Measurements from ENCODE around the gene TMBIM1.

TMBIM1 gene

DNA sequence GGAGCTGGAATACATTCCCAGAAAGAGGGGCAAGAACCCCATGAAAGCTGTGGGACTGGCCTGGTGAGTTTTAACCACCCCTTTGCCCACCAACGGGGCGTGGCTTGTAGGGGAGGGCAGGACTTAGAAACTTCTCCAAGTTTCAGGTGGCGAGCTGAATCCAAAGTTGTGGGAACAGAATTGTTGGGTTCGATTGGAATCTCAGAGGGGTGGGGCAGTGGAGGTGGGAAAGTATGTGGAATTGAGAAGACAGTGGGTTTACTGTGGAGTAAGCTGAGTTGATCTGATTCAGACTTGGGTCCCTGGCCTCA, 20.9 kb downstream of the TMBIM1 start:
- no peak for DNase-seq

DNA sequence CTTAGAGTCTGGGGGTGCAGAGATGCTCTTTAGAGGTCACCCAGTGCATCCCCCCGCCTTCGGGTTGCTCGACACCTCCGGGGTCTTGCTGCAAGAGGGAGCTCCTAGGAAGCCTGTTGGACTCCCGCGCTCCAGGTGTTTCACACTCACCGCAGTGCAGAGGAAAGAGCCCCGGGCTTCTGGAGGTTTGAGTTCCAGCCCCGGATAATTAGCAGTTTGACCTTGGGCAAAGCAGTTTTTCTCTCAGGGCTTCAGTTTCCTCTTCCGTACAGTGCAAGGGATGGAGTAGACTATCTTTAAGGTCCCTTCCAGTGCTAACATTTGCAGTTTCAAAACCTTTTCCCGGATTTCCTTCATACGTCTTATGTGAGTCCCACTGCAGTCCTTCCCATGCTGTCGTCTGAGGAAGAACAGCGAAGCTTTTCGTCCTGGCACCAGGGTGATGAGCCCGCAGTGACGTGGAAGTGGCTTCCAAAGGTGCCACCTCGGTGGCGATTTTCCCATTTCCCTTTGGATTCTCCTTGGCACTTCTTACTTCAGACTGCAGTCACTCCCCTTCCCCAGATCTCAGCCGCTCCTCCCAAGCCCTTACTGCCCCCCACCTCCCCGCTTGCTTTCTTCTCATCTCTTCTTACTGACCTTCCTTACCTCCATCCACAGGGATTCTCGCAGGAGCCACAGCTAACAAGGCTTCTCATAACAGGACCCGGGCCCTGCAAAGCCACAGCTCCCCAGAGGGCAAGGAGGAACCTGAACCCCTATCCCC, 21.4 kb downstream of the TMBIM1 start:
- no peak for DNase-seq

DNA sequence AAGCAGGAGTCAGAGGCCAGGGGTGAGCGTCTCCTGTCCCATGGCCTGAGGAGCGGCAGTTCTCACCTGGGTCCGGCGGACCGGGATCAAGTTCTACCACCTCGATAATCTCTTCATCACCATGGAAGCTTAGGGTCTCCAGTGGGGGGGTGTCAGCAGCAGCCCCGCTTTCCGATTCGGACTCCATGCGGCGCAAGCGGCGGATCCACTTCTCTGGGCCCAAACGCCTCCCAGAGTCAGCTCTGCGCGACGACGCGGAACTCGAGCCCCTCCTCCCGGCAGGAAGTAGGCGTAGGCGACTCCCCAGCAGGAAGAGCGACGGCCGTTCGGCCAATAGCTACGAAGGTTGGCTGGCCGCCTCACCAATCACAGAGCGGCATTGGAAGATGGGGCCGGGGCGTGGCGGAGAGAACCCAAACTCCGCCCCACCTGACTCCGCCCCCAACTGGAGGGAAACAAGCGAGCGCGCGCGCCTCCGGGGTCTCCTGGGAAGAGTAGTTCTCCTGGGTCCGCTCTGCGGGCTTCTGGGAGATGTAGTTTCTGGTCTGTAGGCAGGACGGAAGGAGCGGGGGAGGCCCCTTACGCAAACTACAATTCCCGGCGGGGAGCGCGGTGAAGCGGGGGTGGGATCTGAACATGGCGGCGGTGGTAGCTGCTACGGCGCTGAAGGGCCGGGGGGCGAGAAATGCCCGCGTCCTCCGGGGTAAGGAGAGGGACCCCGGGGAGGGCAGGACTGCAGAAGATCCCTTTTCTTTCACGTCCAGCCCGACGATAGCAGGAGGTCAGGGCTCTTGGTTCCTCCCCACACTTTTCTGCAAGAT, 22.2 kb downstream of the TMBIM1 start, which contains the start of the genes AAMP and PNKD:
Gene AAMP, minus strand, starts transcription at position 238 of the 821 bp plus-strand sequence. Its CDS starts 51 bp downstream, at position 187.
Gene PNKD, plus strand, starts transcription at position 620 of the 821 bp plus-strand sequence. Its CDS starts 17 bp downstream, at position 637.
- DNase-seq = peak; percentile 100

- no peak for DNase-seq
Observed at GRCh38 chr2:218267259-218267658, 25.0 kb downstream of the TMBIM1 start.

DNA sequence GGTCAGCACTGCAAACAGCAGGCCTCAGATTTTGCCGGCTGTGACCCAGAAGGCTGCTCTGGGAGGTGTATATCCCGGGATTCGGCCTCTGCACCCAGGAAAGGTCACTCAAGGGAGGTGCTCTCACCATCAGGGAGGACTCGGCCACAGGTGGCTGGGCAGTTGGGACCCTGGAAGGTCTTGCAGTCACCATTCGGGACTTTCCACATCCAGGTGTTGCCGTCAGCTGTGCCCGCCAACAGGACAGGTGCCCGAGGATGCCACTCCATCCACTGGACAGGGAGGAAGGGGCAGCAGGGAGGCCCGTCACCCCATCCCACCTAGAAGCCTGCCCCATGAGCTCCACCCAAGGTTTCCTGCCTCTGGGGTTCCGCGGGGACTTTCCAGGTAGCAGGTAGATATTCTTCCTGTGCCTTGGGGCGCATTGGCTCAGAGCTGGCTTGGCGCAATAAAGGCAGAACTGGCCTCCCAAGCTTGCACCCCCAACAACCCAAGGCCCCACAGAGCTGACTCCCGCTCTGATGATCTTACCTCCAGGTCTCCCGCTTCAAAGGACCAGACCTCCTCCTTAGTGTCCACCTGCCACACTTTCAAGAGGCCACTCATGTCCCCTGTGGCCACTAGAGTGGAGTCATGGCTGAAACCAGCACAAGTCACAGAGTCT, 25.9 kb downstream of the TMBIM1 start:
- DNase-seq = no peak

- no peak for DNase-seq
Observed at GRCh38 chr2:218265626-218266025, 26.7 kb downstream of the TMBIM1 start.

DNA sequence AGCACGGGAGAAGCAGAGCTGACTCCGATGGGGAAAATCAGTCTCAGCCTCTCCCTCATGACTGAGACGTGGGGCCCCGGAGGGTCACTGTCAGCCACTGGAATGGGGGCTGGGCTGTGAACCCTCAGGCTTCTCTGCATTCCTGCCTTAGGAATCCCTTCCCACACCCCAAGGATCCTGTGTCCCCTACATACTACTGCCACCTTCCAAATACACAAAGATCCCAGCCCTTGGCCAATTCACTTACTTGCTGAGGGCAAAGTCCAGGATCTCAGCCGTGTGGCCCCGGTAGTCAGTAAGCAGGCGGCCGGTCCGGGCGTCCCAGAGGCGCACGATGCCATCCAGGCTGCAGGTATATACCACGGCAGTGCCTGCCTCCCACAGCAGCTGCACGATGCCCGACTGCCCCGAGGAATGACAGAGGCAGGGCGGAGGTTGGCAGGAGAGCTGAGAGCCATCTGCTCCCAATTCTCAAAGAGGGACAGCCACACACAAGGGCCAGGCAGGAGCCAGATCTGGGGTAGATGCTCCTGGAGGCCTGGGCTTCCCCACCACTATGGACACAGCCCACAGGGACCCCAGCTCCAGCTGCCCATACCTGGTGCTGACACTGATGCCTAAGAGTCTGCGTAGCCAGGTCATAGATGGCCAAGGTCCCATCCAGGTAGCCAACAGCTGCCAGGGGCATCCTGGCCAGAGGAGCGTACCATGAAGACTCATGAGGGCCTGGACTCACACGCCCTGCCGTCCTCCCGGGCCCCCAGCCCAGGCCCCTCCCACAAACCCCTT, 27.3 kb downstream of the TMBIM1 start:
- no peak for DNase-seq

- no peak for DNase-seq
Observed at GRCh38 chr2:218263817-218264641, 28.3 kb downstream of the TMBIM1 start.

DNA sequence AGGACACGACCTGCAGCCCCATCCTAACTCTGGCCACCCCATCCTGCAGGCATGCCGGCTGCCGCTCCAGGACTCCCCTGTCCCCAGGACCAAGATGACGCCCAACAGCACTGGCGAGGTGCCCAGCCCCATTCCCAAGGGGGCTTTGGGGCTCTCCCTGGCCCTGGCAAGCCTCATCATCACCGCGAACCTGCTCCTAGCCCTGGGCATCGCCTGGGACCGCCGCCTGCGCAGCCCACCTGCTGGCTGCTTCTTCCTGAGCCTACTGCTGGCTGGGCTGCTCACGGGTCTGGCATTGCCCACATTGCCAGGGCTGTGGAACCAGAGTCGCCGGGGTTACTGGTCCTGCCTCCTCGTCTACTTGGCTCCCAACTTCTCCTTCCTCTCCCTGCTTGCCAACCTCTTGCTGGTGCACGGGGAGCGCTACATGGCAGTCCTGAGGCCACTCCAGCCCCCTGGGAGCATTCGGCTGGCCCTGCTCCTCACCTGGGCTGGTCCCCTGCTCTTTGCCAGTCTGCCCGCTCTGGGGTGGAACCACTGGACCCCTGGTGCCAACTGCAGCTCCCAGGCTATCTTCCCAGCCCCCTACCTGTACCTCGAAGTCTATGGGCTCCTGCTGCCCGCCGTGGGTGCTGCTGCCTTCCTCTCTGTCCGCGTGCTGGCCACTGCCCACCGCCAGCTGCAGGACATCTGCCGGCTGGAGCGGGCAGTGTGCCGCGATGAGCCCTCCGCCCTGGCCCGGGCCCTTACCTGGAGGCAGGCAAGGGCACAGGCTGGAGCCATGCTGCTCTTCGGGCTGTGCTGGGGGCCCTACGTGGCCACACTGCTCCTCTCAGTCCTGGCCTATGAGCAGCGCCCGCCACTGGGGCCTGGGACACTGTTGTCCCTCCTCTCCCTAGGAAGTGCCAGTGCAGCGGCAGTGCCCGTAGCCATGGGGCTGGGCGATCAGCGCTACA, 29.4 kb downstream of the TMBIM1 start:
- DNase-seq = no peak

GRCh38 chr2:218262237-218262600, 30.1 kb downstream of the TMBIM1 start:
- no peak for DNase-seq

DNA sequence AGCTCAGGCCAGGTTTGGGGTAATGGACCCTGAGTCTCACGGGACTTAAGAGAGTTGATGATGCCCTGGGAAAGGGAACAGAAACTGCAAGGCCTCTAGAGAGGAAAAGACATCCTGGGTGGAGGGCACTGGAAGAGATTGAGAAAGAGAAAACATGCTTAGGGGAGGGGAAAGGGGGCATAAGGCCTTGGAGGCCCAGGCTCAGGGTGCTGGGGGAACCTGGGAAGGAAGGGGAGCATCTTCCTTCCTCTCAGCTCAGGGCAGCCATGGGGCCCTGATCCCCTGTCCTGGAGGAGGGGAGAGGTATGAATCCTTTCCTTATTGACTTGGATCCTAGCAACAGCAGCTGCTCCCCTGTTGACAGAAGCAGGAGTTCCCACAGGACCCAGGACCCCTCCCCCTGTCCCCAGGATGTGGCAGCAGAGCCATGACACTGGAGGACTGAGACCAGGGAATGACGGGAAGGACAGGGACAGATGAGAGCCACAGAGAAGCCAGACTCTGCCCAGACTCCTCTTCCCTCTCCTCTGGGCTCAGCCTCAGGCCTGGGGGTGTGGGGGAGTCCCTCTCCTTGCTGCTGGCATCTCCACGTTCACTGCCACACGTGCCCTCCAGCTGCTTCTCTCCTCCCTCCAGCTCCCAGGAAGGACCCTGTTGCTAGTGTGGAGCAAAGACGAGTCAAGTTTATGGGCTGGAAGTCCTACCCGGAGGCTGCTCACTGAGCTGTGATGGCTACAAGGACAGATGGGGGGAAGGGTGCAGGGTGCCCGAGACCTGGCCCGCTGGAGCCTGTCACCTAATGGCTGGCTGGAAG, 30.7 kb downstream of the TMBIM1 start:
- no peak for DNase-seq

DNA sequence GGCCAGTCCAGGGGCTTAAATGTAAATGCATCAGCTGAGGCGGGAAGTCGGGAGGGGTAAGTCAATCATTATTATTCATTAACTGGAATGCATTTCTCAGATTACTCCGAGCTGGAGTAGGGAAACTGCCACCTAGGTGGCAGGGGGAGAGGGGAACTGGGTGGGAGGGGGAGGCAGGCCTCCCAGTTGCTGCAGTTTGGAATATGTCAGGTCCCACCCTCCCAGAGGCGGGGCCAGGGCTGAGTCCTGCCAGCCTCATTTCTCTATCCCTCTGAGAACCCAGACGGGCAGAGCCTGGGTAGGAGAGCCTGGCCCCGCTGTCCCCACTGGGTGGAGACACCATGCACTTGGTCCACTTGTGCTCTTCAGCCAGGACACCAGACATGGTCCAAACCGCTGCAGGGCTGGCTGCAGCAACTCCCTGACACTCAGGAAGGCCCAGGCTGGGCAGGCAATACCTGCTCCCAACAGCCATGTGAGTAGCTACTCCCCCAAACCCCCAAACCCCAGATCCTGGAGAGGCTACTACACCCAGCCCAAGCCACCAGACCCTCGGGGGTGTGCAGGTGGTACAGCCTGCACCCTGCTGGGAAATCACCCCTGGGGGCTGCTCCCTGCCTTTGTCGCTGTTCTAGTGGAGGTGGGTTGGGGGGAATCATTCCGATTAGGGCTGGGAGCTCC, 31.4 kb downstream of the TMBIM1 start, which contains the start of gene GPBAR1:
Gene GPBAR1, plus strand, starts transcription at position 274 of the 681 bp plus-strand sequence. CDS start 1,710 bp downstream, outside the sequence.
- DNase-seq = no peak

DNA sequence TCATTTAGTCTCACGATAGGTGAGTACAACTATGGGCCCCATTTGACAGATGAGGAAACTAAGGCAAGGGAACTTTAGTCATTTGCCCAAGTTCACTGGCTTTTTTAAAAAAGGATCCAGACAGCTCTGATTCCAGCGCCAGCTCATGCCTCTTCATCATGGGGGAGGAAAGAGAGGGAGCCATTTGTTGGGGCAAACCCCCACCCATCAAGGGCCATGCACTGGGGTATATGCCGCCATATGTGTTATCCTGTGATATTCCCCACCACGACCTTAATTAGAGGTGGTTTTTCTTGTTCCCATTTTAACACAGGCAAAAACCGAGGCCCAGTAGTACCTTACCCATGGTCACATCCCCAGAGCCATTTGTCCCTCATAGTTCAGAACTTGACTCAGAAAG, 32.1 kb downstream of the TMBIM1 start:
- DNase-seq = no peak

- no peak for DNase-seq
Observed at GRCh38 chr2:218259099-218259961, 33.0 kb downstream of the TMBIM1 start.

DNA sequence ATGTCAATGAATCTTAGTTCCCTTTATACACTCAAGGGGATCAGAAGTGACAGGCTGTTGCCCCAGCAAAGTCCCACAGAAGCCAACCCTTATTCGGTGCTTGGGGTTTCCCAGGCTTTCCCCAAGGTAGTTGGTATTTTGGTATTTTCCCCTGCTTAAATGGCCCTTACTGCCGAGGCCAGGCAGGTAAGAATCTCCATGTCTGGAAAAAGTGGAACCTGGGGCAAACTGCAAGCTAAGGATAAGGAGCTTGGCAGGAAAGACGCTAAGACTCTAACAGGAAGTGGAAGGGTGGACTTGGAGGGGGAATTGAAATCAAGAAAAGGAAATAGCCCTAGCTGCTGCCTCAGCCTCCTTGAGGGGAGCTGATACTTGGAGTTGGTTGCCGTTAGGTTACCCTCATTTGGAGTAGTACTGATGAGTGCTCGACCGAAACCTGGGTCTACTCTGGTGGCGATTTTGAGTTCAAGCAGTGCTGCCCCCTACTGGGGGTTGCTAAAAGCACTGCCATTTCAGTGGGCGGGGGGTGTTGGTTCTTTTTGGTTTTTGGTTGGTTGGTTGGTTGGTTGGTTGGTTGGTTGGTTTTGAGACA, 34.8 kb downstream of the TMBIM1 start:
- DNase-seq = peak; percentile 73

DNA sequence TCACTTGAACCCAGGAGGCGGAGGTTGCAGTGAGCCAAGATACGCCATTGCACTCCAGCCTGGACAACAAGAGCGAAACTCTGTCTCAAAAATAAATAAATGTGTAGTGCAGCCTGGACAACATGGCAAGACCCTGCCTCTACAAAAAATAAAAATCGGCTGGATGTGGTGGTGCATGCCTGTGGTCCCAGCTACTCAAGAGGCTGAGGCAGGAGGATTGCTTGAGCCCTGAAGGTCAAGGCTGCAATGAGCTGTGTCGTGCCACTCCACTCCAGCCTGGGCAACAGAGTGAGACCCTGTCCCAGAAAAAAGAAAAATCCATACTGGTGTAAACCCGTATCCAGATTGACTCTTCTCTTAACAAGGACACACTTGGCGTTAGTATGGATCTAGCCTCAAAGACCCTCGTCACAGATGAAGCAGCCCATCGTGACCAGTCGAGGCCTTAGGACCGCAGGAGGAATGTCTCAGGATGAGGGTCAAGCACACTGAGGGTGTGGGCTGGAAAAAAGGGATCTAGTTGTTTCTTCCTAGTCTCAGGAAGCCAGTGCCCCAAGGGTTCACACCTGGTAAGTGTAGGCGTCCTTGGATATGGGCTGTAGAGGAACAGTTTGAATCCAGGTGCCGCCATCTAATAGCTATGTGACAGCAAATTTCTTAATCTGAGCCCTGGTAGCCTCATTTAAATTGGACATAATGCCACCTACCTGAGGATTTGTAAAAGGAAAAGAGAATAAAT, 35.5 kb downstream of the TMBIM1 start:
- DNase-seq = no peak

- DNase-seq = peak; percentile 20
Observed at GRCh38 chr2:218255446-218255845, 36.9 kb downstream of the TMBIM1 start.
